HG03135 (cell line): Measurements from ENCODE around the gene LMAN1L.
A peak's percentile ranks its signal among the peaks of the same experiment; 100 is the strongest.

ENCODE experiments used
- ATAC-seq: cut with Tn5 transposase; IDR thresholded peaks from one replicate; pipeline ENCODE4 v1.9.1; 2021; ENCODE audit warnings: mild to moderate bottlenecking, moderate library complexity; ENCODE audit not compliant: unreplicated experiment

Gene LMAN1L

DNA sequence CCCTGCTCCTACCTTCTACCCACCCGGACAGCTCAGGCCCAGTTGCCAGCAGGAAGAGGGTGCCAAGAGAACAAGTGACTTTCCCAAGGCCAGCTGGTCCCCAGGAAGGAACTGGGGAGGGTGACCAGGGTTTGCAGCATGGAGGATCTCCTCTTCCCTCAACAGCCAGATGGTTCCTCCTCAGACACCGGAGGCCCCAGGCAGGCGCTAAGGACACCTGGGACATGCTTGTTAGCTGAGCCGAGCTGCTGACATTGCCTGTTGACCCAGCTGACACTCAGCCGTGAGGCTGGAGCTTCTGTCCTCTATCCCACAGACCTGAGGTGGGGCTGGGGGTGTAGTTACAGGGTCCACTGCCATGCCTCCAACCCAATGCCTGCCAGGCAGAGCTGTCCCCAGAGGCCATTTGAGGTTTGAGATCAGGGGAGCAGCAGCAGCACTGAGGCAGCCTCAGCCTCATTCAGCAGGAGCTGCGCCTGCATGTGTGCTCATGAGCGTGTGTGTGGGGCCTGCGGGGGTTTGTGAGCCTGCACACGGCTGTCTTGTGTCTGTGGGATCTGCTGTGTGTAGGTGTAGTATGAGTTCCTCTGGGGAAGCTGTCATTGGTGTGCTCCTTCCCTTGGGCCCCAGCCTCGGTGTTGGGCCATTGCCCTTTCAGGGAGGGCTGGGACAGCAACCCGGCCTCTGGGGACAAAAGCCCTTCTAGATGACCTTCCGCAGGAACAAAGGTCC, 20.9 kb downstream of the LMAN1L start:
- ATAC-seq: no peak

DNA sequence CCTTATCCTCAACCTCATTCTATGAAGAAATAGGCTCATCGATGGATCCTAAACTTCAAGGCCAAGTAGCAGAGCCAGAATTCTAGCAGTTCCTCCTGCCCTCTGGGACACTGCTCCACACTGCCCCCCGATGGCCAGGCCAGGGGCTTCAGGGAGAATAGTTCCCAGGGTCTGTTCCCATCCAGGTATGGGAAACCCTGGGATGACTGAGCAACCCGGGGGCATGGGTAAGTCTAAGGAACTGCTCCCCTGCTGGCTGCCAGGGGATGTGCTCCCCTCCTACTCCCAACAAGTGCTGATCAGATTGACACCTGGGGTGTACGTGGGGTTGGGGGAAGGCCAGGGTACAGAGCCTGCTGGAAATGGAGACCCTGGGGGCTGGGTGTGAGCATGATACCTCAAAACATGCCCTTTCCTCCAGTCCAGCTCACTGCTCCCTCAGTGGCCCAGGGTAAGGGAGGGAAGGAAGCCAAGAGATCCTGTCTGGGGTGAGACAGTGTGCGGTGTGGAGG, 22.7 kb downstream of the LMAN1L start:
- ATAC-seq: no peak

DNA sequence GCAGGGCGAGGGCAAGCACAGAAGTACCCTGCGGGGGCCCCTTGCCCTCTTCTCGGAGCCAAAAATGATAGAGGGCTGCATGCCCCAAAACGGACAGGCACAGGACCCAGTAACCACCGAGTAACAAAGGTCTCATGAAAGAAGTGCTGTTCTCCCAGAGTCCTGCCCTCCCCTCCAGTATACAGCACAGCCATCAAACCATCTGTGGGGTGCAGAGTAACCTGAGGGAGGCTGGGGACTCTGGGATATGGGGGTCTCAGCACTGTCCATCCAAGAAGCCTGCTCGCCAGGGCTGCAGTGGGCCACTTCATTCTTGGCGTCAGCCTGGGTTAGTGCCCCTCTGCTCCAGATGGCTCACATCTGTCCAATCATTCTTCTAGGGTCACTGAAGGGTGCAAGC, 24.2 kb downstream of the LMAN1L start:
- no peak for ATAC-seq

DNA sequence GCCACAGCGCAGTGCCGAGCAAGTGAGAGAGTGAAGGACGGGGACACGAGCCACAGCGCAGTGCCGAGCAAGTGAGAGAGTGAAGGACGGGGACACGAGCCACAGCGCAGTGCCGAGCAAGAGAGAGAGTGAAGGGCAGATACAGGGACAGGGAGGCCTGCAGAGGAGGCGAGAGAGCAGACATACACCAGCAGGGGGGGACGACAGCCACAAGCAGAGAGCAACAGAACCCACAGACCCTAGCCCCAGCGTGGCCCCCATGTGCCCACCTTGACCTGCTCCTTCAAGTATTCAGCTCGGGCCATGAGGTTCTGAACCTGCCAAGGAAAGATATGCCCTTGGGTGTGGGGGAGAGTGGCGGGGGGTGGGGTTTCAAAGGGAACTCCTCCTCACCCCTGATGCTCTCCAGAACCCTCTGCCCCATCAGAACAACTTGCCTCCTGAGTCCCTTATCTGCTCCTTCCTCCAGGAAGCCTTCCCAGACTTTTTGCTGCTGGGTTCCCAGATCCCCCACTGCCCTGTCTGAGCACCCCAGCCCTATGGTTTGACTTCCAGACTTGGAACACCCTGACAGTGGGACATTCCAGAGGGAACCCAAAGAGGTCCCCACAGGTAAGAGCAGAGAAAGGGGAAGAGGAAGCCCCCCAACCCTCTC, 25.0 kb downstream of the LMAN1L start:
- ATAC-seq: no peak

DNA sequence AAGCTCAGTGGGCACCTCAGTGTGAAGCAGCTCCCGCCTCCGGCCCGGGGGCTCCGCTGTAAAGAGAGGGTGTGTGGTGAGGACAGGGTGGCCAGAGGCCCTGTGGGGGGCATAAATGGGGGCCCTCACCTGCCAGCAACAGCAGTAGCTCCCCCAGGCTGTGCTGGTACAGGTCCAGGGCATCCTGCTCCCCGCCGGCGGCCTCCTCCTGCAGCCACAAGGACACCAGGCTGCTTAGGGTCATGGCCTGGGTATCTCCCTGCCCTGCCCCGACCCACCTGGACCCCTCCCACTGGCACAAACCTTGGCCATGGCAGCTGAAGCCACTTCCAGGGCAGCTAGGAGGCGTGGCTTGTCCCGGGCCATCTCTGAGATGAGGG, 25.5 kb downstream of the LMAN1L start:
- no peak for ATAC-seq

DNA sequence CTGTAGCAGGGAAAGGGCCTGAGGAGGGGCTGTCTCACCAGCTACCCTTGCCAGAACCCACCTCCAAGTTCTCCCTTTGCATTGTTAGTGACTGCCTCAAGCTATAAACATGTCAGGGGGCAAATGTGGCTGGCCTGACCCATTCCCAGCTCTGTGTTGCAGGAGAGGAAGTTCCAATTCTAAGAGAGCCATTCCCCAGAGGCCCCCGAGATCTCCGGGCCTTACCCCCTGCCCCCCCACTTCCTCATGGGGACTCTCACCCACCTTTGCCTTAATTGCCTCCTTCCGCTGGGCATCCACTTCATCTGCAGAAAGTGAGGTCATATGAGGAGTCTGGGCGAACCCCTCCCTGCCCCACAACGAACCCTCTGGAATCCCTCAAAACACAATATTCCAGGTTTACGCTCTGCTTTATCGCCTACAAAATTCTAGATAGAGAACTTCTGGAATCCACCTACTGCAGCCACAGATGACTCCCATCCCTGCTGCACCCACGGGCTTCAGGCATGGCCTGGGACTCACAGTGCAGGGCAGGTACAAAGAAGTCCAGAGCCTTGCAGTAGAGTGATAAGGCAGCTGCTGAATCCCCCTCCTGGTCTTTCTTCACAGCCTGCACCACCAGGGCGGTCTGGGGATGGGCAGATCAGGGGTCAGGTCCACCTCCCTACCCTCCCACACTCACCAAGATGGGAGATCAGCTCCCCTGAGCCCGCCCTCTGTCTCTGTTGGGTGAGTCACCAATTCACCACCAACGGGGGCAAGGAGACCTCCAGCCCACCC, 26.3 kb downstream of the LMAN1L start:
- no peak for ATAC-seq

DNA sequence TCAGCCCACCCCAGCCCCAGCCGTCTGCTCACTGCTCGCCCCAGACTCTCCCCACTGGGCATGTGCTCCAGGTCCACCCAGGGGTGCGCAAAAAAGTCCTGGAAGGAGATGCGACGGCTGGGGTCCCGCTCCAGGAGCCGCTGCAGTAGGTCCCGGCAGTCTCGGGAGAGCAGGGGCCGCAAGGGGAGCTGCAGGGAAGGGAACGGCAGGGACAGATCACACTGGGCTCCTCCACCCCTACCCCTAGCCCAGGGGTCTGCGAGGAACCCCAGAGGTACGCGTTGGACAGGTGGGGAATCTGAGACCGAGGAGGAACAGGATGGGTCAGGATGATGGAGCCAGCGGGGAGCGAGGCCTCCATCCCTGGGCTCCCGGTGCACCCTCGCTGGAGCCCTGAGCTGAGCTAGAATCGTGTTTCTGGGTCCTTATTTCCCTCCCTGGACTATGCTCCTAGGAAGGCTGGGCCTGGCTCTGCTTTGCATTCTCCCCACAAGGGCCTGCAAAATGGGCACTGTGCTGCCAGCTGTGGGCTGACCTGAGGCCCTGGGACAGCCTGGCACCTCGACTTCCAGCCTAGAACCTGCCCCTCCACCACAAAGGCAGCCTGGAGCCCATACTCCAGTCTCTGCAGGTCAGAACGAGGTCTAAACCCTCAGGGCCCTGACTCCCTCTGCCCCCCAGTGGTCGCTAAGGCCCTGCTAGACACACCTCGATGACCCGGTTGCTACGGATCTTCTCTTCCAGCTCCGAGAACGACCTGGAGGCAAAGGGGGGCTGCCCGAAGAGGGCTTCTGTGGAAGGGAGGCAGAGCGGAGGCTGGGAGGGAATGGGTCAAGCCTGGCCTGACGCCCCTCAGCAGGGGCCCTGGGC, 27.1 kb downstream of the LMAN1L start:
- no peak for ATAC-seq

DNA sequence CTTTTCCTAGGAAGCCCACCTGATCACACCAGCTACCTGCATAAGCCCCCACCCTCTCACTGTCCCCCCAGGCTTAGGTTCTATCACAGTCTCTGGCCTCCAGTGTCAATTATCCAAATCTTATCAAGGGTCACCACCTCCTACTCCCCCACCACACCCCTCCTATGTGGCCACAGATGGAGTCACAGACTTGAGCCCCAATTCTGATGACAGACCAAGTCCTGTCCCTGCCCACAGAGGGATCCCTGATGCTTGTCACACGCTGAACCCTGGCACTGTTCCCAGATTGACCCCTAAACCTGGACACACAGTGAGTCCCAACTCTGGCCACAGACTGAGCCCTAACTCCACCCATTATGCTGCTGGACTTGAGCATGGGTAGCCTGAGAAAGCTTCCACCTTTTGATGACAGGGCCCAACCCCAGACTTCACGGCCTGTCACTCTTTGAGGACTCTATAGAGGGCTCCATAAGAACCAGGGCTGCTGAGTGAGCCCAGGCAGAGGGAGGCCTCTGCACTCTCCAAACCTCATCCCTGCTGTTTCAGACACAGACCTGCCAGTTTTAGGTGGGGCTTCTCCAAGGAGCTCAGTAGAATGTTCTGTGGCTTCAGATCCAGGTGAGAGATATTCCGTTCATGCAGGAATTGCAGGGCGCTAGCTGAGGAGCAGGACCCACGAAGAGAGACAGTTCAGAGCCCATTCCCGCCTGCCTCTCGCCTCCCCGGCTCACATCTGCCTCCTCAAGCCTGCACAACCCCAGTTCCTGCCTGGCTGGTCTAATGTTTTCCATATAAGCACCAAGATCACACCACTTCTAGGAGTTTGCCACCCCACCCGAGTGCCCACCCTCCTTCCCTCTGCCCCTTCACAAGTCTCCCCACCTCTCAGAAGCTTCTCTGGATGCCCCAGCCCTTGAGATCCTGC, 28.5 kb downstream of the LMAN1L start:
- no peak for ATAC-seq

DNA sequence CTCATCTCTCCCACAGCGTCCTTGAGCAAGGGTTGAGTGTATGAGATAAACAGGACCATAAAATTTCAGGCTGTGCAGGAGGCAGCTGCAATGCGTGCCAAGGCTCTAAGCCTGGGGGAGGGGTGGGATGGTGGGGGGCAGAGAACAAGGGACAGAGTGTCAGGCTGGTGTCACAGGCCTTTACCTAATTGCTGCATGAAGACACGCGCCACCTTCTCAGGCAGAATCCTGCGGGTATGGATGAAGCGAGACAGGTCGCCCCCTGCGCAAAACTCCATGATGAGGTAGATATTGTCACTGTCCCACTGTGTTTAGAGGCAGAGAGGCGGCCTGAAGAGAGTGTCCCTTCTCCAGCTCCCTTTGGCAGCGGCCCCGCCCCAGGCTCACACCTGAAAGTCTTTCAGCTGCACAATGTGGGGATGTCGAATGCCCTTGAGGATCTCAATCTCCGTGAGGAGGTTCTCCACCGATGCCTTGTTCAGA, 29.3 kb downstream of the LMAN1L start:
- no peak for ATAC-seq

DNA sequence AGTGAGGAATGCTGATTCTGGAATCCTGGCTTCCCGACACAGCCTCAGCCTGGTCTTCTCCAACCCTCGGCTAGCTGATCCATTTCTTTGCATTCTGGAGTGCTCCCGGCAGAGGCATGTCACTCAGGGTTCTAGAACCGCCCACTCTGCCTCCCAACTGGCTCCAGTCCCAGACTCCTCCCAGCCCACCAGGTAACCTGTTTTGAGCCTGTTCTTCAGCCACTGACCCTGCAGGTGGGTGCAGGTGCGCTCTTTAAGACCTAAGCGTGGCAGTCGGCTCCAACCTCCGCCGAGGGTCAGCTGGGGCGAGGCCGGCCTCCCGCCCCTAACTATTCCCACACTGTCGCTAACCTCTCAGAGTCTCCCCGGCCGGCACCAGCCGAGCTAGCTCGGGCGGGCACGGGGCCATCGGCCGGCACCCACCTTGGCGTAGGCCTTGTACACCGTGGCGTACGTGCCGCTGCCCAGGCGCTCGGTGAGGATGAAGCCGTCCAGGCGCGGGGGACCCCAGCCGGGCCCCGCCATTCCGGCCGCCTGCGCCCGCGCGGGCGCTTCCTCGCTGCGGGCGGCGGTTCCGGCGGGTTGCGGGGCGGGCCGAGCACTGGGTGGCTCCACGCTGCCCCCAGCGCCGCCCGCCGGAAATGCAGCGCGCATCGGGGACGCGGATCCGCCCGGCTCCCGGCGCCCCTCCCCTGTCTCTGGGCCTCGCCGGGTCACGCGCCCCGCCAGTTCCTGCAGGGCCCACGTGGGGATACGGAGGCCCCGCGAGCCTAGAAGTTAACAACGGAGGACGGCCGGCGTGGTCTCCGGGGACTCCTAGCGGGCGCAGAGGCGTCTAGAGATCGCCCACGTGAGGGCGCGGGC, 30.2 kb downstream of the LMAN1L start, which contains the start of gene ULK3:
Gene ULK3, minus strand, starts transcription at position 576 of the 864 bp plus-strand sequence. Its CDS starts 51 bp downstream, at position 525.
- peak; percentile 72 for ATAC-seq

DNA sequence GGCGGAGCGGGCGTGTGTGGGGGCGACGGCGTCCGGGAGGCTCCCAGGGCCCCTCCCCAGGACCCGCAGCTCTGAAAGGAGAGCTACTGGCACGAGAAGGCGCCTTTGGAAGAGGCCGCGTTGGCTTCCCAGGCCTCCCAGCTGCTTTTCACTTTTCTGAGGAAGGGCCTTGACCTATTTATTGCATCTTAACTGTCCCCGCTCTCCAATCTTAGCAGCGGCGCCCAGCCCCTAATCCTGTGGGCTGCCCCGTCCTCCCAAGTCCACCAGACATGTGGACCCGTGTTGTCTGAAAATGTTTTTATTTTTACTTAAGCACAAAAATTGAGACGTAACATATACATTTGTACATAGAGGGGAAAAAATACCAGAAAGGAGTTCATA, 30.8 kb downstream of the LMAN1L start:
- no peak for ATAC-seq

DNA sequence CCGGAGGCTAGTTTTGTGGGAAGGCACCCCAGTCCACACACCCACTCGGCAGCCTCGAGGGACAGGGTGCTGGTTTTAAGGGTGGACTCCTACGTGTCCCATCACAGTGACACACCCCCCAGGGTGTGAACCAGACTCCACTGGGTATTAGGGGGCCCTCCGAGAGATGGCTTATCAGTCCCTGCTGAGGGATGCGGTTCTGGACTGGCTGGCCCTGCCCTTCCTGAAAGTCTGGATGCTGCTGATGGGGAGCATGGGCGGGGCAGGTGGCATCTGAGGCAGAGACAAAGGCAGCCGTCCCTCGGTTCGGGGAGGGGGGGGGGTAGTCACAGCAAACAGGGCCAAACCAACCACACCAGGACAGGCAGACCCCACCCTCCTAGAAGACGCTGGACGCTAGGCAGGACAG, 31.3 kb downstream of the LMAN1L start:
- ATAC-seq: no peak

DNA sequence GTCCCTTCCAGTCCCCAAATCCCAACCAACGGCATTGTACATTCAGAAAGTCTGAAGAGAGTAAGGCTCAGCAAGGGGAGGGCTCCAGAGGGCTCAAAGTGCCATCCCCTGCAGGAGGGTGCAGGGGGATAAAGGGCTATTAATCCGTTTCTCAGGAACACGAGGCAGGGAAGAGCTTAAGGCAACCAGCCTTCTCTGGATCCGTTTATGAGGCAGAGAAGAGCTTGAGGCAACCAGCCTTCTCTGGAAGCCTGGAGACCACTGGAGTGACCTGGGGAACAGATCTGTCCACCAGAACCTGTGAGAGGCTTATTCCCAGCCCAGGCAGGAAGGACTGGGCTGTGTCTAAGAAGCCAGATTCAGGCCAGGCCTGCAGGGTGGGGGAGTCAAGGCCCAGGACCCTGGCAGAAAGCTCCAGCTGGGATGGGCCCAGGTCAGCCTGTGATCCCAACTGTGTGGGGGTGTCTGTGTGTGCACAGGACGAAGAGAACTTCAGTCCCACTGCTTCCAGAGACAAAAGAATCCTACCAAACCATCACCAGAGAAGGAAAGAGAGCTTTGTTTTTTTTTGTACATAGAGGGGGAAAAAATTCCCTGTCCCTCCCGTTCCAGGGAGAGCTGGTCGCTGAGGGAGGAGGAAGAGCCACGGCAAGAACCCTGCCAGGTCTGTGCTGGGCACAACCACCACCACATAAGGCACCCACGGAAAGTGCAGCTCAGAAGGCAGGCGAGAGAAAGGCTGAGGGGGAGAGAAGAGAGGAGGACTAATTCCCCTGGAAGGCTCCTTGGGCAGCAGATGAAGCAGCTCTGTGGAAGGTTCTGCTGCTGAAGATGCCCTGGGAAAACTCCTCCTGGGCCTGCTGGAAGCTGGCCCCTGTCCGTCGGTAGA, 31.9 kb downstream of the LMAN1L start:
- no peak for ATAC-seq

DNA sequence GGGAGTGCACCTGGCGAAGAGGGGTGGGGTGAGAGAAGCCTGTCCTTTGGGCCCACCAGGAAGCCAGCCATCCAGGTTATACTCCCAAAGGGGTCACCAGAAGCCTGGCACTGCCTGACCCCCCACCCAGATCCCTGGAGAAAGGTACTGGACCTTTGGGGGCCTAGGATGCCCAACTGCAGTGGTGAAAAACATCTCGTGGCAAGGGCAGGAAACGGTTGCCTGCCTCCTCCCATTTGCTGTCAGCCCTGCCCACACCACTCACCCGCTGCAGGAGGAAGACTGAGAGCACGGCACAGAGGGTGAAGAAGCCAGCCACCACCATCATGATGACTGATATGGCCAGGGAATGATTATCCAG, 32.6 kb downstream of the LMAN1L start:
- no peak for ATAC-seq

DNA sequence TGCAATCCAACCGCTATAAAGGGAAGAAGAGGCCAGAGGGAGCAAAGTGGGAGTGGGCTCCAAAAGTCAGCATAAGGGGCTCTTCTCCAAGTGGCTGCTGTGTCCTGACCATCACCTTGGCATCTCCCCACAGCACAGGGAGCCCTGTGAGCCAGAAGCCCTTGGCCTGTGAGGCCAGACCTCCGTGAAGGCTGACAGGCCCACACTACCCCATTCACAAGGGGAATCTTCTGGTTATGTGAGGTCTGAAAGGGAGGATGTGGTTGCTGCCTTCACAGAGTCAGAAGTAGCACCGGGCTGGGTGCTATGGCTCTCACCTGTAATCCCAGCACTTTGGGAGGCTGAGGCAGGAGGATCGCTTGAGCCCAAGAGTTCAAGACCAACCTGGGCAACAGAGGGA, 32.9 kb downstream of the LMAN1L start:
- ATAC-seq: no peak

DNA sequence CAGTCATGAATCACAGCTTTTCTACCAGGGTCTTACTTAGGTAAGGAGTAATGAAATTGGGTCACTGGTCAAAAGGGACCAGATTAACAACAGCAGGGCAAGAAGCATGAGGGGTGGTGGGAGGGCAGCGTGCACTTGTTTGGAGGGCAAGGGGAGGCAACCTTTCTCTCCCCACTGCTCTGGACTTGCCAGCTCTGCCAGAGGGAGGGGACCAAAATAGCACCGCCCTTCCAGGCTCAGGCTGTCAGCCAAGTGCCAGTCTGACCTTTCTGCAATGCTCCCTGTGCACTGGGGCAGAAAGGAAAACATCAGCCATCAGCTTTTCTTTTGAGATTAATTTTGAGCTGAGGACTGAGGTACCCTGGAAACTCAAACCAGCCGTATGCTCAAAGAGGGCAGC, 34.8 kb downstream of the LMAN1L start:
- no peak for ATAC-seq

DNA sequence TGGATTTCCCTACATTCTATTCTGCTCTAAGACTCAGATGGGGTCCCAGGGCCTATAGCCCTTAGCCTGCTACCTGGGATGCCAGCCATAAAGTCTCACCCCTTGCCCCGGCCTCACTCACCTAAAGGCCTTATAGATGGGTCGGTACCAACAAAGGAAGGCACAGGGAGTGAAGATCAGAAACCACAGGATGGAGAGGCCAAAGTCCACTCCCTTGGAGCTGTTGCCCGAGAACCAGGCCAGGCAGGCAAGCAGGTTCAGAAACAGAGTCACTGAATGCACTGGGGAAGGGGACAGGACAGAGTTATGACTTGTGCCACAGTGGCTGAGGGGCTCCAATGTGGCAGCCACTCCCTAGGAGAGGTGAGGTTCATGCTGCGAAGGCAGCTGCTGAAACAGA, 37.8 kb downstream of the LMAN1L start:
- ATAC-seq: no peak

DNA sequence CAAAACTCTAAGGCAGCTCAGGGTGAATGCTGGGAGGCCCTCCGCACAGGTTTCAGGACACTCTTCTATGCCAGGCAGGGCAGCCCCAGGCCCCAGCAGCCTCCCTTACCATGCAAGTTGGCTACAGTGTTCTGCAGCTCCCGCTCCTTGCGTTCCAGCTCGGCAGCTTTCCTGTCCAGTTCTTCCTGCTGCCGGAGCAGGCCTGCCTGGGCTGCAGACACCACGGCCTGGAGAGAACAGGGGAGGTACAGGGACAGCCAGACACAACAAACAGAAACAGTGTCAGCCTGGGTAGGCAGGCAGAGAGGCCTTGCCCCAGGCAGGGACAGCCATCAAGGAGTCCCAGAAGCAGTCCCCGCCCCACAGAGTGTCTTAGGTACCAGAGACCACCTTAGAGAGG, 39.3 kb downstream of the LMAN1L start:
- no peak for ATAC-seq
